Stimulated activated CD8-positive, alpha-beta memory T cell treated with anti-CD3 and anti-CD28 coated beads, Interleukin-12 subunit alpha, Interleukin-12 subunit beta, amount 100 ng/mL, for 1 hour (primary cell): ENCODE measurements around the gene TTC7B.
"Not testable (repeated sequence)": the region's sequence is repeated elsewhere in the genome, so short reads cannot be mapped to it uniquely, and the experiment has no call there.

Experiments used
- DNase-seq: peaks from one replicate; pipeline ENCODE4 v3.0.0-alpha.2; 2020; ENCODE audit warnings: low read depth

Gene TTC7B

GRCh38 chr14:90815822-90816662, at the start of gene TTC7B:
Gene TTC7B (minus strand): TSS chr14:90816430. CDS start chr14:90816295, 135 bp downstream.
- no peak for DNase-seq

GRCh38 chr14:90864741-90865140, 48.5 kb upstream of the TTC7B start:
- no peak for DNase-seq

GRCh38 chr14:90858511-90858910, 42.3 kb upstream of the TTC7B start:
- no peak for DNase-seq

- DNase-seq = no peak
These were observed 41.6 kb upstream of the TTC7B start for GRCh38 chr14:90857866-90858265.

- not testable (repeated sequence) for DNase-seq
These were observed 39.9 kb upstream of the TTC7B start for GRCh38 chr14:90856115-90856514.

GRCh38 chr14:90853116-90853515, 36.9 kb upstream of the TTC7B start:
- no peak for DNase-seq

GRCh38 chr14:90851327-90852036, 35.3 kb upstream of the TTC7B start:
- DNase-seq = no peak

GRCh38 chr14:90850487-90850886, 34.3 kb upstream of the TTC7B start:
- DNase-seq = no peak

GRCh38 chr14:90849787-90850444, 33.7 kb upstream of the TTC7B start:
- no peak for DNase-seq

- DNase-seq = no peak
These were observed 32.9 kb upstream of the TTC7B start for GRCh38 chr14:90848944-90849731.

- no peak for DNase-seq
These were observed 30.3 kb upstream of the TTC7B start for GRCh38 chr14:90846511-90846910.

GRCh38 chr14:90844321-90844720, 28.1 kb upstream of the TTC7B start:
- no peak for DNase-seq

GRCh38 chr14:90842726-90843125, 26.5 kb upstream of the TTC7B start:
- no peak for DNase-seq

- DNase-seq = not testable (repeated sequence)
These were observed 24.4 kb upstream of the TTC7B start for GRCh38 chr14:90840667-90841066.

GRCh38 chr14:90839889-90840266, 23.6 kb upstream of the TTC7B start:
- DNase-seq = no peak

GRCh38 chr14:90839024-90839888, 23.0 kb upstream of the TTC7B start:
- DNase-seq = no peak

- not testable (repeated sequence) for DNase-seq
These were observed 22.3 kb upstream of the TTC7B start for GRCh38 chr14:90838531-90838930.

- DNase-seq = no peak
These were observed 21.1 kb upstream of the TTC7B start for GRCh38 chr14:90837355-90837754.

- DNase-seq = no peak
These were observed 20.4 kb upstream of the TTC7B start for GRCh38 chr14:90836692-90837063.

- DNase-seq = no peak
These were observed 15.6 kb upstream of the TTC7B start for GRCh38 chr14:90831821-90832220.
